ENCODE results near the gene ECEL1. TPM values are rescaled to one million over a fixed set of nuclear protein-coding genes. Genes with fewer than 3 reads are reported as not detected.

The ECEL1 gene
- total and polyA plus RNA-seq, 8 donors: 0.10 to 0.64 (median 0.39) TPM

DNA sequence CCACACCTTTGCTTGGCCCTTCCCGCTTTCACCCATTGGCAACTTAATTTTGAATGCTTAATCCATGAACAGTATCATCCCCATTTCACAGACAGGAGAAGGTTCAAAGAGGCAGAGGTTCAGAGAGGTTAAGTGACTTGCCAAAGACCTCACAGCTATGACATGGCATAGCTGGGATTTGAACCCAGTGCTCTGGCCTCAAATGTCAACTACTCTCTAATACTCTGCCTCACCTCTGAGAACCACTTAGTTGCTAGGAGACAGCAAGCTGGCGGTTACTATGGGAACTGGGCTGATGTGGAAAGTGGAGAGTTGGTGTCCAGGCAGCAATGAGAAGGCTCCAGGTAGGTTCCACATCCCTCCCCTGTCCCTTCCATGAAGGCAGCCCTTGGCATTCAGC, 16.8 kb upstream of the ECEL1 start:
- ATAC-seq: no peak
- Histone ChIP-seq H3K36me3 (no peaks in the 10 kb centered on the region), H3K27ac (no peak overlapping the region), H3K27me3 (peaks cover 23 to 83% of the 10 kb centered on the region in 2 donors), H3K9me3 (no peaks in the 10 kb centered on the region), H3K4me3 (no peak overlapping the region), H3K4me1 (peaks cover 7 to 13% of the 10 kb centered on the region in 2 donors)
- TF ChIP-seq, protein P1, sequence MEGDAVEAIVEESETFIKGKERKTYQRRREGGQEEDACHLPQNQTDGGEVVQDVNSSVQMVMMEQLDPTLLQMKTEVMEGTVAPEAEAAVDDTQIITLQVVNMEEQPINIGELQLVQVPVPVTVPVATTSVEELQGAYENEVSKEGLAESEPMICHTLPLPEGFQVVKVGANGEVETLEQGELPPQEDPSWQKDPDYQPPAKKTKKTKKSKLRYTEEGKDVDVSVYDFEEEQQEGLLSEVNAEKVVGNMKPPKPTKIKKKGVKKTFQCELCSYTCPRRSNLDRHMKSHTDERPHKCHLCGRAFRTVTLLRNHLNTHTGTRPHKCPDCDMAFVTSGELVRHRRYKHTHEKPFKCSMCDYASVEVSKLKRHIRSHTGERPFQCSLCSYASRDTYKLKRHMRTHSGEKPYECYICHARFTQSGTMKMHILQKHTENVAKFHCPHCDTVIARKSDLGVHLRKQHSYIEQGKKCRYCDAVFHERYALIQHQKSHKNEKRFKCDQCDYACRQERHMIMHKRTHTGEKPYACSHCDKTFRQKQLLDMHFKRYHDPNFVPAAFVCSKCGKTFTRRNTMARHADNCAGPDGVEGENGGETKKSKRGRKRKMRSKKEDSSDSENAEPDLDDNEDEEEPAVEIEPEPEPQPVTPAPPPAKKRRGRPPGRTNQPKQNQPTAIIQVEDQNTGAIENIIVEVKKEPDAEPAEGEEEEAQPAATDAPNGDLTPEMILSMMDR (IDR thresholded peaks at IDR 0.05): no peak
- intact Hi-C loops (cut with DNase I): no loop called here
- no peak for DNase-seq

DNA sequence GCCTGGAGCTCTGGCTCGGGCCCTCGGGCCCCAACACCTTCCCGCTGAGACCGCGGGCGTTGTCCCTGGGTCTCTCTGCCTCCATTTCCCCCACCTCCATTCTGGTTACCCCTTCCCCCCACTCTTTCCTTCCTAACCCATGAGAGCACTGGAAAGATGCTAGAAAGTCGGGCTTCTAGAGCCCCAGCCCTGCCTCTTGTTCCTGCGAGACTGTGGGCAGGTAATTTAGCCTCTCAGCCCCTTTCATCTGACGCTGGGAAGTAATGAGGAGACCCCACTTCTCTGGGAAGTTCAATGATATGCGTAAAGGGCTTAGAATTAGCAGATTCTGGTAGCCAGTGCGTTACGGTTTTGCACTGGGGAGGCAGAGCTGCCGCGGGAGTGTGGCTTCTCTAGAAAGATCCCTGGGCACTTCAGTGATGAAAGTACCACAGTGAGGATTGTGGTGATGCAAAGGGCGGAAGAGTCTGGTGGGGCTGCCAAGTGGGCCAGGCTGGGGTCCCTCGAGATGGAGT, 16.2 kb upstream of the ECEL1 start:
- H3K27ac ChIP-seq: no peak overlapping the region
- TF ChIP-seq, protein P1 (IDR thresholded peaks at IDR 0.05): no peak
- intact Hi-C loops (cut with DNase I): no loop called here

DNA sequence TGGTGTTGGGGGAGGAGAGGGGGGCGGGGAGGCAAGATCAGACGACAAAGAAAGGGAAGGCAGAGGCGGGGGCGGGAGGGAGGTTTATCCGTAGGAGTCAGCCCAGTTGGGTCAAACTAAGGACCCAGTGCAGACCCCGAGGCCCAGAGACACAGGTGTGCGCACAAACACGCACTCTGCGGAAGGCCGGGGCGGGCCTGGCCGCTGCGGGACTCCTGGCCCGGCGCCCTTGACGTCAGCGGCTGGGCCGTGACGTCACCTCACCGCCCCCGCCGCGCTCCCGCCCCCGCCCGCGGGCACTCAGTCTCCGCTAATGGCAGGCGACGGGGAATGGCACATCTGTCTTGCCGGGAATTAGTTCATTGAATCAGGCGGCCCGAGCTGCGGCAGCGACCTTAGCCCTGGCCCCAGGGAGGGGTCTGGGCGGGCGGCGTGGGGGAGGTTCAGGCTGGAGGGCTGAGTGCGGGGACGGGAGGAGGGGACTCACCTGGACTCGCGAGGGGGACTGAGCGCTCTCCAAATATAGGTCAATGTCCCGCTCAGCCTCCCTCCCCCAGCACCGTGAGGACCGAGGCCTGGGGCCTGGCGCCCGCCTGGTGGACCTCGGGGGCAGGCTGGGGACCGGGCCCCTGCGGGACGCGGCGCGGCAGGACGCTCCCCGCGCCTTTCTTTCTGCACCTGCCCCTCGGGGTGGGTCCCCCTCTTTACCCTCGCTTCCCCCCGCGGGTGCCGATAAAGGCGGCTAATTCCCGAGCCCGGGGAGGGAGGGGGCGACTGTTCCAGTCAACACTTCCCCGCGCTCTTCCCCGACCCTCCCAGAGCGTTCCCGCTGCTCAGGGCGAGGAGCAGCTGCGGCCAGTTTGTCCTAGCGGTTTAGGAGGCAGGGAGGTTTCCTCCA, 15.5 kb upstream of the ECEL1 start:
- TF ChIP-seq, protein P1 (IDR thresholded peaks at IDR 0.05): no peak
- intact Hi-C loops (cut with DNase I): no loop called here
- peaks cover 7 to 13% of the 10 kb centered on the region in 2 donors for H3K4me1 ChIP-seq
- no peaks in the 10 kb centered on the region for H3K9me3 ChIP-seq
- H3K36me3 ChIP-seq: no peaks in the 10 kb centered on the region
- peak overlapping the region; percentile 10 to 28 for H3K4me3 ChIP-seq
- ATAC-seq (peak; percentile 63), DNase-seq (no peak)
- H3K27ac ChIP-seq: no peak overlapping the region
- H3K27me3 ChIP-seq: peaks cover 23 to 79% of the 10 kb centered on the region in 2 donors

More for the DNA sequence above, 16.2 kb upstream of the ECEL1 start:
- Histone ChIP-seq H3K27me3 (peaks cover 23 to 83% of the 10 kb centered on the region in 2 donors), H3K4me3 (no peak overlapping the region), H3K4me1 (peaks cover 7 to 13% of the 10 kb centered on the region in 2 donors), H3K36me3 (no peaks in the 10 kb centered on the region), H3K9me3 (no peaks in the 10 kb centered on the region)
- ATAC-seq (no peak), DNase-seq (no peak)

DNA sequence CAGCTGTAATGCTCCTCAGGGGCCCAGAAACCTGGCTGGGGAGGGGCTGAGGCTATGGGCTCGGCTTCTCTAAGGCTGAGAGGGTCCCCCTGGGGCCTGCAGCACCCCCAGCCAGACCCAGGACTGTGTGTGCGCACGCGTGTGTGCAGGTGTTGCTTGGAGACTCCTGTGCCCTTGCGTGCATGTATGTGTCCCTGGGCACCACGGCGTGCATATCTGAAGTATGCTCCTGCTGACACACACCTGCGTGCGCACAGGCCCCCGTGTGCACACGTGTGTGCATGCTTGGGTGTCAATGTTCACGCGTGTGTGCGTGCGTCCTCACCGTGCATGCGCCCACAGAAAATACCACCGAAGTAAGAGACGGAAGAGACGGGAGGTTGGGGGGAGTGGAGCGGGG, 14.9 kb upstream of the ECEL1 start:
- H3K4me1 ChIP-seq: peaks cover 7 to 13% of the 10 kb centered on the region in 2 donors
- peaks cover 23 to 80% of the 10 kb centered on the region in 2 donors for H3K27me3 ChIP-seq
- H3K36me3 ChIP-seq: no peaks in the 10 kb centered on the region
- no peak overlapping the region for H3K4me3 ChIP-seq
- TF ChIP-seq, protein P1 (IDR thresholded peaks at IDR 0.05): no peak
- no peak for DNase-seq
- no peak overlapping the region for H3K27ac ChIP-seq
- intact Hi-C loops (cut with DNase I): no loop called here
- no peak for ATAC-seq
- no peaks in the 10 kb centered on the region for H3K9me3 ChIP-seq

DNA sequence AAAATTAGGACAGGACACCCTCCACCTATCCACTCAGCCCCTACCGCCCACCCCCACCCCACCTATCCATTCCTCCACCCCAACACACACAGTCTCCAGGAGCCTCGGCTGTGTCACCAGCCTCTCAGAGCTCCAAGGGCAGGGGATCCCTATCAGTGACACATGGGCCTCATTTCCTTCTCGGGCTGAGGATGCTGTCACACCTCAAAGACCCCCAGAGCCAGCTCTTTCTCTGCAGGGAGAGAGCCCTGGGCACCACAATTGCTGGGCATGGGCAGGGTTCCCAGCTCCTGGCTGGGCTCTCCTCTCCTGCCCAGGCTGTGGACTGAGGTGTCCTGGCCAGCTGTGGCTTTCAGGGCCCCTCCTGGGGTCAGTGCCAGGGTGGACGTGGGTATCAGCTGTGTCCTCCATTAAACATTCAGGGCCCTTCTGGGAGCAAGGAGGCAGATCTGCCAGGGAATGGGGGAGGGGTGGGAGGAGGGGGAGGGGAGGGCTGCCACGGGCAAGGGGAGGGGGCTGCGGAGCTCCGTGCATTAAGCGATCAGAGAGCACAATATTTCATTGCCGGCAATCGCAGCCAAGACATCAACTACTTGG, 14.3 kb upstream of the ECEL1 start:
- no peak for ATAC-seq

More for the DNA sequence above, 14.3 kb upstream of the ECEL1 start:
- intact Hi-C loops (cut with DNase I): no loop called here
- H3K9me3 ChIP-seq: no peaks in the 10 kb centered on the region
- no peaks in the 10 kb centered on the region for H3K36me3 ChIP-seq
- no peak overlapping the region for H3K4me3 ChIP-seq
- H3K4me1 ChIP-seq: peaks cover 7 to 13% of the 10 kb centered on the region in 2 donors
- H3K27ac ChIP-seq: no peak overlapping the region
- H3K27me3 ChIP-seq: peaks cover 23 to 76% of the 10 kb centered on the region in 2 donors
- no peak for DNase-seq
- TF ChIP-seq, protein P1 (IDR thresholded peaks at IDR 0.05): no peak

Data from left lung (tissue), 10 donors.